Caco-2 (cell line): ENCODE results near the gene CPM. TPM values are rescaled to one million over a fixed set of nuclear protein-coding genes. Genes with fewer than 3 reads are reported as not detected.

Experiments
- BruUV-seq: library from RNA; stranded (reverse); fragments of 400-500 nt; replicated peaks from 2 replicates; lab custom pipeline; 2021; lab: Mats Ljungman, UMichigan
- CTCF ChIA-PET: fragments of 300-600 bp; sonication (Branson Sonifier 250); formaldehyde crosslinking; loops from one replicate; lab custom pipeline; 2022; ENCODE audit warnings: antibody characterized with exemption; lab: Charles Lee
- POLR2A ChIA-PET: fragments of 300-600 bp; sonication (Branson Sonifier 250); formaldehyde crosslinking; loops from one replicate; lab custom pipeline; 2022; ENCODE audit warnings: antibody characterized with exemption; lab: Charles Lee
- DNase-seq, 2 experiments: peaks; one replicate each; pipeline versions ENCODE4 v3.0.0 to v3.0.0-alpha.2; 2020 to 2022
- H3K27me3 ChIP-seq: replicated peaks from 2 replicates; pipeline ENCODE4 v1.6.0; 2011; ENCODE audit warnings: low read length; ENCODE audit not compliant: control insufficient read depth, insufficient read depth
- H3K36me3 ChIP-seq: 2 replicates; pipeline ENCODE4 v1.5.1; 2011; ENCODE audit warnings: low read length; ENCODE audit not compliant: control insufficient read depth, insufficient read depth
- H3K4me1 ChIP-seq: fragments of 250-450 bp; sonication (Bioruptor Pico); 2 replicates; pipeline ENCODE4 v1.5.1; 2020; ENCODE audit warnings: mild to moderate bottlenecking
- H3K4me3 ChIP-seq: 2 replicates; pipeline ENCODE4 v1.5.1; 2011; ENCODE audit warnings: low read depth, mild to moderate bottlenecking, control low read depth, low read length
- H3K9me3 ChIP-seq: fragments of 250-450 bp; sonication (Bioruptor Pico); 2 replicates; pipeline ENCODE4 v1.5.1; 2020; ENCODE audit warnings: mild to moderate bottlenecking, moderate library complexity
- H3K27ac Mint-ChIP-seq: one replicate; pipeline ENCODE4 v1.8.0; 2022; ENCODE audit warnings: mixed read lengths; ENCODE audit not compliant: unreplicated experiment
- H3K27me3 Mint-ChIP-seq: one replicate; pipeline ENCODE4 v1.8.0; 2022; ENCODE audit warnings: mixed read lengths; ENCODE audit not compliant: insufficient read depth, unreplicated experiment
- H3K36me3 Mint-ChIP-seq: one replicate; pipeline ENCODE4 v1.8.0; 2022; ENCODE audit warnings: mild to moderate bottlenecking, mixed read lengths; ENCODE audit not compliant: insufficient read depth, unreplicated experiment
- H3K4me1 Mint-ChIP-seq: one replicate; pipeline ENCODE4 v1.8.0; 2022; ENCODE audit warnings: low read depth, mixed read lengths; ENCODE audit not compliant: unreplicated experiment
- H3K4me3 Mint-ChIP-seq: one replicate; pipeline ENCODE4 v1.8.0; 2022; ENCODE audit warnings: mild to moderate bottlenecking, moderate library complexity, mixed read lengths; ENCODE audit not compliant: unreplicated experiment
- H3K9me3 Mint-ChIP-seq: one replicate; pipeline ENCODE4 v1.8.0; 2022; ENCODE audit warnings: mixed read lengths; ENCODE audit not compliant: unreplicated experiment
- CTCF ChIP-seq, 2 experiments: fragments of 200-600 bp in 1 of 2; IDR thresholded peaks; 1 replicate in 1 of 2; 2 replicates in 1 of 2; pipeline versions ENCODE4 v1.5.1 to v1.8.0; 2011 to 2022; ENCODE audit warnings: antibody characterized with exemption in 1 of 2, control low read depth in 1 of 2, inconsistent platforms in 1 of 2, low read depth in 1 of 2, low read length in 1 of 2, mild to moderate bottlenecking in 1 of 2, moderate library complexity in 1 of 2; ENCODE audit not compliant: insufficient read depth in 1 of 2, severe bottlenecking in 1 of 2, unreplicated experiment in 1 of 2
- intact Hi-C: fragments of 100-400 bp; cut with micrococcal nuclease; formaldehyde crosslinking; loops from one replicate; pipeline ENCODE4 v1.10.0; 2022; ENCODE audit not compliant: unreplicated experiment
- total RNA-seq: library from RNA; stranded (reverse); gene quantifications from 2 replicates; pipeline ENCODE4 v1.2.3, GENCODE V29; 2022

CPM gene
- total RNA-seq, 1 experiment from 2014 or later = 8.2 TPM

DNA sequence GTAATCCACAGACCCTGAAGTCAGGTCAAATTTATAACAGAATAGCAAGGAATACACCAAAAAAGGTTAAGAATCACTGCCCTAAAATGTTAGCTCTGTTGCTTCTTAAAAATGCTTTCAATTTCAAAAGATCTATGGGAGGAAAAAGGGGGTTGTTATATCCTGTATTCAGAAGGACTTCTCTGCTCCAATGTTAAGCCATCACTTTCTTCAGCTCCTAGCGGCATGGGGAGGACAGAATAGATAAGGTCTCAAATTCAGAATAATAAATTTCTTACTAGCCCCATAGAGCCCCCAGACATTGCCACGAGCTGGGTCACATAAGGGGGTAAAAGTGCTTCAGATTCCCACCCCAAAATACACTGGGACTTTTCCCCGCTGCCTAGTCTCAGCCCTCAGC is 49.8 kb downstream of the CPM start:
- Mint-ChIP-seq H3K4me3 (no peak overlapping the region), H3K9me3 (peaks cover 9% of the 10 kb centered on the region), H3K4me1 (no peaks in the 10 kb centered on the region), H3K36me3 (no peaks in the 10 kb centered on the region), H3K27me3 (no peaks in the 10 kb centered on the region), H3K27ac (no peak overlapping the region)
- Histone ChIP-seq H3K4me3 (no peak overlapping the region), H3K9me3 (peaks cover 7% of the 10 kb centered on the region; the same call in 1 of the 2 replicates), H3K36me3 (no peaks in the 10 kb centered on the region), H3K27me3 (no peaks in the 10 kb centered on the region), H3K4me1 (no peaks in the 10 kb centered on the region)
- no peak for TF ChIP-seq CTCF (IDR thresholded peaks at IDR 0.05; ENCODE audit: insufficient read depth in 1 of 2, low read depth in 1 of 2, low read length in 1 of 2, severe bottlenecking in 1 of 2, unreplicated experiment in 1 of 2)
- ChIA-PET CTCF (no interaction called here), POLR2A (no interaction called here)
- BruUV-seq = no TSS peak
- intact Hi-C loops = no loop called here
- no peak for DNase-seq

DNA sequence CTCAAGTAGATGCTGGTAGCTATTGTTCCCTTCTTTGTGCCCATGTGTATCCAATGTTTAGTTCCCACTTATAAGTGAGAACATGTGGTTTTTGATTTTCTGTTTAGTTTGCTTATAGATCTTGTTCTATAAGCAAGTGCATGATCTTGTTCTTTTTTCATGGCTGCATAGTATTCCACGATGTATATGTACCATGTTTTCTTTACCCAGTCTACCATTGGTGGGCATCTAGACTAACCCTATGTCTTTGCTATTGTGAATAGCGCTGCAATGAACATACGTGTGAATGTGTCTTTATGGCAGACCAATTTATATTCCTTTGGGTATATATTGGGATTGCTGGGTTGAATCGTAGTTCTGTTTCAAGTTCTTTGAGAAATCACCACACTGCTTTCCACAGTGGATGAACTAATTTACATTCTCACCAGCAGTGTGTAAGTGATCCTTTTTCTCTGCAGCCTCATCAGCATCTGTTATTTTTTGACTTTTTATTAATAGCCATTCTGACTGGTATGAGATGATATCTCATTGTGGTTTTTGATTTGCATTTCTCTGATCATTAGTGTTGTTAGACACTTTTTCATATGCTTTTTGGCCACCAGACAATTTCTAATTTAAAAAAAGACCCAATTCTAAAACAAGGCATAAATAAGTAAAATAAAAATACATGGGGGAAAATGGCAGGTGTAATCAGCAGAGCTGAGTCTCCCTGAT is 50.6 kb downstream of the CPM start:
- no peaks in the 10 kb centered on the region for H3K4me1 Mint-ChIP-seq
- no TSS peak for BruUV-seq
- Histone ChIP-seq H3K4me1 (no peaks in the 10 kb centered on the region), H3K4me3 (no peak overlapping the region), H3K36me3 (no peaks in the 10 kb centered on the region), H3K27me3 (no peaks in the 10 kb centered on the region), H3K9me3 (peaks cover 7% of the 10 kb centered on the region; the same call in 1 of the 2 replicates)
- intact Hi-C loops = no loop called here
- no peak for DNase-seq
- no peak for TF ChIP-seq CTCF (IDR thresholded peaks at IDR 0.05; ENCODE audit: insufficient read depth in 1 of 2, low read depth in 1 of 2, low read length in 1 of 2, severe bottlenecking in 1 of 2, unreplicated experiment in 1 of 2)
- no peak overlapping the region for H3K27ac Mint-ChIP-seq
- ChIA-PET CTCF (no interaction called here), POLR2A (no interaction called here)
- H3K9me3 Mint-ChIP-seq = peaks cover 13% of the 10 kb centered on the region
- H3K36me3 Mint-ChIP-seq = no peaks in the 10 kb centered on the region
- no peaks in the 10 kb centered on the region for H3K27me3 Mint-ChIP-seq
- no peak overlapping the region for H3K4me3 Mint-ChIP-seq

- Histone ChIP-seq H3K27me3 (no peaks in the 10 kb centered on the region), H3K36me3 (no peaks in the 10 kb centered on the region), H3K9me3 (peaks cover 7% of the 10 kb centered on the region; the same call in 1 of the 2 replicates), H3K4me1 (no peaks in the 10 kb centered on the region), H3K4me3 (no peak overlapping the region)
- no peak for TF ChIP-seq CTCF (IDR thresholded peaks at IDR 0.05; ENCODE audit: insufficient read depth in 1 of 2, low read depth in 1 of 2, low read length in 1 of 2, severe bottlenecking in 1 of 2, unreplicated experiment in 1 of 2)
- no peaks in the 10 kb centered on the region for H3K4me1 Mint-ChIP-seq
- intact Hi-C loops = no loop called here
- BruUV-seq = no TSS peak
- POLR2A ChIA-PET = no interaction called here
- DNase-seq = no peak
- peaks cover 25% of the 10 kb centered on the region for H3K9me3 Mint-ChIP-seq
- no peaks in the 10 kb centered on the region for H3K36me3 Mint-ChIP-seq
- no peak overlapping the region for H3K27ac Mint-ChIP-seq
- no peaks in the 10 kb centered on the region for H3K27me3 Mint-ChIP-seq
- CTCF ChIA-PET = interaction anchor here (0.7 kb wide), 1 partner anchor 521 kb away, joined by 3 read pairs; no protein-coding TSS in a partner anchor
- no peak overlapping the region for H3K4me3 Mint-ChIP-seq
These were observed 52.2 kb downstream of the CPM start for GRCh38 chr12:68880660-68881325.
